Hepatocyte (in vitro differentiated cells): ENCODE data around the gene ADPGK. TPM values are rescaled to one million over a fixed set of nuclear protein-coding genes. Genes with fewer than 3 reads are reported as not detected.
"Not testable (repeated sequence)": the region's sequence is repeated elsewhere in the genome, so short reads cannot be mapped to it uniquely, and the experiment has no call there.

Experiments
- DNase-seq: peaks from one replicate; pipeline ENCODE4 v3.0.0-alpha.2; 2016; ENCODE audit warnings: low spot score
- H2AFZ ChIP-seq: fragments of 200-600 bp; sonication (generic); 2 replicates; pipeline ENCODE4 v1.6.0; 2016; ENCODE audit warnings: antibody characterized with exemption, mild to moderate bottlenecking
- H3K27ac ChIP-seq: fragments of 200-600 bp; sonication (generic); 2 replicates; pipeline ENCODE4 v1.5.1; 2016; ENCODE audit warnings: mild to moderate bottlenecking
- H3K27me3 ChIP-seq: fragments of 200-600 bp; sonication (generic); 2 replicates; pipeline ENCODE4 v1.6.1; 2016
- H3K36me3 ChIP-seq: fragments of 200-600 bp; sonication (generic); replicated peaks from 2 replicates; pipeline ENCODE4 v1.5.1; 2016; ENCODE audit warnings: low read depth; ENCODE audit not compliant: insufficient read depth
- H3K4me1 ChIP-seq: fragments of 200-600 bp; sonication (generic); 2 replicates; pipeline ENCODE4 v1.5.1; 2016; ENCODE audit warnings: mild to moderate bottlenecking, moderate library complexity; ENCODE audit not compliant: insufficient read depth
- H3K4me2 ChIP-seq: fragments of 200-600 bp; sonication (generic); 2 replicates; pipeline ENCODE4 v1.6.0; 2016
- H3K4me3 ChIP-seq: fragments of 200-600 bp; sonication (generic); 2 replicates; pipeline ENCODE4 v1.5.1; 2016; ENCODE audit warnings: mild to moderate bottlenecking
- H3K79me2 ChIP-seq: fragments of 200-600 bp; sonication (generic); 2 replicates; pipeline ENCODE4 v1.6.0; 2017; ENCODE audit warnings: mild to moderate bottlenecking
- H3K9me2 ChIP-seq: fragments of 200-600 bp; sonication (generic); replicated peaks from 2 replicates; pipeline ENCODE4 v1.6.0; 2017; ENCODE audit warnings: mild to moderate bottlenecking; ENCODE audit not compliant: insufficient read depth
- H3K9me3 ChIP-seq: fragments of 200-600 bp; sonication (generic); 2 replicates; pipeline ENCODE4 v1.5.1; 2016; ENCODE audit warnings: low read depth, mild to moderate bottlenecking
- H4K20me1 ChIP-seq: fragments of 200-600 bp; sonication (generic); 2 replicates; pipeline ENCODE4 v1.6.0; 2016; ENCODE audit warnings: mild to moderate bottlenecking; ENCODE audit not compliant: insufficient read depth, poor library complexity, severe bottlenecking
- CTCF ChIP-seq: fragments of 200-600 bp; sonication (generic); IDR thresholded peaks from 2 replicates; pipeline ENCODE4 v1.5.1; 2016; ENCODE audit warnings: antibody characterized with exemption, mild to moderate bottlenecking; ENCODE audit not compliant: poor library complexity
- EZH2 ChIP-seq: fragments of 200-600 bp; sonication (generic); IDR thresholded peaks from 2 replicates; pipeline ENCODE4 v1.6.1; 2016; ENCODE audit warnings: antibody characterized with exemption, mild to moderate bottlenecking, borderline replicate concordance
- EZH2phosphoT487 ChIP-seq: fragments of 200-600 bp; sonication (generic); IDR thresholded peaks from one replicate; pipeline ENCODE4 v1.6.1; 2018; ENCODE audit warnings: antibody characterized with exemption, mild to moderate bottlenecking, low read depth, moderate library complexity; ENCODE audit not compliant: unreplicated experiment, severe bottlenecking
- WGBS: methylation state at CpG from one replicate; pipeline ENCODE4 v1.1.6; 2016; ENCODE audit warnings: low lambda C conversion rate; ENCODE audit errors: missing lambda C conversion rate; 5-methylcytosine and 5-hydroxymethylcytosine counted together
- polyA plus RNA-seq: library from polyadenylated mRNA; unstranded; fragments of >200 nt; fragmentation: Nextera tagmentation; extraction: Ambion mirVana; gene quantifications from 2 replicates; pipeline ENCODE4 v1.2.1, GENCODE V29; 2016
- total RNA-seq: library from RNA; depleted of rRNA; stranded (reverse); fragments of >200 nt; gene quantifications from 2 replicates; pipeline ENCODE4 v1.2.3, GENCODE V29; 2014

The ADPGK gene
- total and polyA plus RNA-seq, 2 experiments from 2014 or later, result 59.2 to 67.3 TPM

DNA sequence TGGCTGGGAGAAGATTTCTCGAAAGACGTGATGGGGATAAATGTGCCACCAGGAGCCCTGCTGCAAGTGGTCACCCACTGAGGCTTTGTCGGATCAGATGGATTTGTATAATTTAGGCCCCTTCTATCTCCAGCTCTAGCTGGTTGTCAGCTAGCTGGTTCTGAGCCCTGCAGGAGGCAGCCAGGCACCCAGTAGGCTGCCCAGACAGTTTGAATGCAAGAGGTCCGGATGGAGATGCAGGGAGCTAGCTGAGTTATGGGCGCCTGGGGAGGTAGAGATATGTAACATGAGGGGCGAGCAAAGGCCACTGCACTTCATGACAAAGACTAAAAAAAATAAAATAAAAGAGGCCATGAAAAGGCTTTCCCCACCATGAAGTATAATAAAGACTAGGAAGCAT is 35.1 kb upstream of the ADPGK start:
- no peak overlapping the region for H3K27ac ChIP-seq
- no peaks in the 10 kb centered on the region for H4K20me1 ChIP-seq
- no peak for DNase-seq
- no peak overlapping the region for H3K4me3 ChIP-seq
- H3K79me2 ChIP-seq, result no peaks in the 10 kb centered on the region
- H3K4me1 ChIP-seq, result peaks cover 3% of the 10 kb centered on the region
- H3K9me3 ChIP-seq, result no peaks in the 10 kb centered on the region
- H3K9me2 ChIP-seq, result no peaks in the 10 kb centered on the region
- WGBS, result 81% methylated on average over 6 of the region's 6 CpGs
- no peaks in the 10 kb centered on the region for H3K36me3 ChIP-seq
- TF ChIP-seq CTCF (no peak), EZH2phosphoT487 (no peak), EZH2 (no peak)
- no peaks in the 10 kb centered on the region for H3K27me3 ChIP-seq
- H2AFZ ChIP-seq, result no peak overlapping the region
- H3K4me2 ChIP-seq, result no peak overlapping the region

DNA sequence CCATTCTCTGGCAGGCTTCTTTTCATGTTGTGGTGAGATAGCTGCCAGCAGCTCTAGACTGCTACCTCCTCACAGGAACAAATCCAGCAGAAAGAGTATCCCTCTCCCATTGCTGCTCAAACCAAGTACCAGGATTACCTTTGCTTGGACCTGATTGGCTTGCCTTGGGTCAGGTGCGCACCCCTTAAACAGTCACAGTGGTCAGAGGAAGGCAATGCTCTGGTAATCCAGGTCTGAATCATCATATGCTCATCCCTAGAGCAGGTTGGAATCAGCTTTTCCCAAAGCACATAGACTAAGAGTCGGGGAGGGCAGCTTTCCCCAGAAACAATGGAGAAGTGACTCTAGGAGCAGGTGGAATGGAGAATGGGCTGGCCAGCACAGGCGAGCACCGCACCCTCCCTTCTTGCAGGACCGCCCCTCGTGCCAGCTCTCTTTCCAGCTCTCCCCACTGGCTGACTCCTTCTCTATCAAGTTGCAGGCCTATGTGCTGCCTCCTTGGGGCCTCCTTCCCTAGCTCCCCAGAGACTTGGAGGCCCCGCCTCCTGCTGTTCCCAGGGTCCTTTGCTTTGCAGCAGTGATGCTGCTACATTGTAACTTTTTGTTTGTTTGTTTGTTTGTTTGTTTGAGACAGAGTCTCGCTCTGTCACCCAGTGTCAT is 29.9 kb upstream of the ADPGK start:
- H3K27me3 ChIP-seq, result no peaks in the 10 kb centered on the region
- 86% methylated on average over 8 of the region's 8 CpGs for WGBS
- H3K9me3 ChIP-seq, result no peaks in the 10 kb centered on the region
- H3K4me2 ChIP-seq, result no peak overlapping the region
- H4K20me1 ChIP-seq, result no peaks in the 10 kb centered on the region
- no peak overlapping the region for H3K4me3 ChIP-seq
- H3K27ac ChIP-seq, result no peak overlapping the region
- H3K79me2 ChIP-seq, result no peaks in the 10 kb centered on the region
- TF ChIP-seq EZH2 (no peak), EZH2phosphoT487 (no peak), CTCF (no peak)
- no peak for DNase-seq
- H3K9me2 ChIP-seq, result no peaks in the 10 kb centered on the region
- no peak overlapping the region for H2AFZ ChIP-seq
- H3K4me1 ChIP-seq, result no peaks in the 10 kb centered on the region
- H3K36me3 ChIP-seq, result no peaks in the 10 kb centered on the region

- H2AFZ ChIP-seq, result no peak overlapping the region
- no peak for DNase-seq
- TF ChIP-seq EZH2 (no peak), EZH2phosphoT487 (no peak), CTCF (no peak)
- H3K9me2 ChIP-seq, result no peaks in the 10 kb centered on the region
- 92% methylated on average over 4 of the region's 4 CpGs for WGBS
- H3K79me2 ChIP-seq, result no peaks in the 10 kb centered on the region
- no peaks in the 10 kb centered on the region for H3K9me3 ChIP-seq
- no peaks in the 10 kb centered on the region for H3K36me3 ChIP-seq
- no peak overlapping the region for H3K4me3 ChIP-seq
- no peaks in the 10 kb centered on the region for H4K20me1 ChIP-seq
- no peaks in the 10 kb centered on the region for H3K27me3 ChIP-seq
- no peak overlapping the region for H3K27ac ChIP-seq
- H3K4me1 ChIP-seq, result no peaks in the 10 kb centered on the region
- H3K4me2 ChIP-seq, result no peak overlapping the region
Observed at GRCh38 chr15:72809329-72809728, 25.8 kb upstream of the ADPGK start.

- not testable (repeated sequence) for DNase-seq, H3K4me2 ChIP-seq, H3K27ac ChIP-seq, H3K36me3 ChIP-seq, H3K4me1 ChIP-seq, H2AFZ ChIP-seq, H3K9me3 ChIP-seq, H3K4me3 ChIP-seq, H3K27me3 ChIP-seq, H3K9me2 ChIP-seq, H3K79me2 ChIP-seq, H4K20me1 ChIP-seq
- WGBS, result 95% methylated on average over 14 of the region's 22 CpGs
Observed at GRCh38 chr15:72807346-72807745, 23.8 kb upstream of the ADPGK start.
